MM.1S (cell line): ENCODE measurements around the gene GM2A.

Source experiments
- CTCF ChIP-seq: fragments of 300-600 bp; sonication (generic); IDR thresholded peaks from 2 replicates; pipeline ENCODE4 v1.5.1; 2016; ENCODE audit warnings: antibody characterized with exemption, low read length, mixed read lengths
- EZH2 ChIP-seq: fragments of 300-600 bp; sonication (generic); optimal IDR thresholded peaks from 2 replicates; pipeline ENCODE3; 2017; ENCODE audit warnings: low read depth, mild to moderate bottlenecking, antibody characterized with exemption, low read length, mixed read lengths

- TF ChIP-seq CTCF (no peak), EZH2 (no peak)
Measured at GRCh38 chr5:151258816-151259215, 5.8 kb downstream of the GM2A start.
